DMS 273 (cell line): ENCODE data around the gene TMED4.
A peak's percentile ranks its signal among the peaks of the same experiment; 100 is the strongest.

Experiments used
- DNase-seq: peaks from one replicate; lab custom pipeline; 2025; ENCODE audit not compliant: unreplicated experiment; lab: John Stamatoyannopoulos, UW

The TMED4 gene

DNA sequence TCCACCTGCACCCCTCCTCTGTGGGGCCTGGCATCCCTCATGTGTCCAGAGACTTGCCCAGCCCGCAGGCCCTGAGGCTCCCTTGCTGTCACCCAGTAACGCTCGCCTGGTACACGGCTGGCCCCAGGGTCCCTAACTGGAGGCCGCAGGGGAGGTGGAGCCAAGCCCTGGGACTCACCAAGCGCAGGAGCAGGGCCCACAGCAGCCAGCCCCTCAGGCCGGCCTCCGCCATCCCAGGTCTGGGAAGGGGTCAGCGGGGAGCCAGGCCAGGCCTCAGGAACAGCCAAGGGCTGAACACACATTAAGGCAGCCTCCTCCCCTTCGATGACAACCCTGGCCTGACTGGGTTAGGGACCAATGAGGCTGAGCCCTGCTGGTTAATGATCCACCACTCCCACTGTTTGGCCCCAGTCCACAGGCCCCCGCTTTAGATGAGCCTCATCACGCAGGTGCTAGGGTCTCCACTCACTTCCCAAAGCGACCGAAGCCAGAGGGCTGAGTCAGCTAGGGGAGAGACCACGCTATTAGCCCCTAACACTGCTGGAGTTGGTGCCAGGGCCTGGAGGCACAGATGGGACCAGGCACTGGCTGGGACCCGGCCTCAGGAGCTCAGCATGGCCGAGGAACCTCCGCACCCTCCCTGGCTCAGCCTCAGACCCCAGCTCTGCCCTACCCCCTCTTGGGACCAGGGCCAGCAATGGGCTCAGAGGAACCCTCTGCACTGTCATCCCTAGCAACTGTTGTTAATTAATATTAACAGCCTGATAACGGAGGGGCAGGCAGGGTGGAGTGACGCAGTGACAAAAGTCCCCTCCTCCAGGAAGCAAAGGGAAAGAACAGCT is 40.8 kb downstream of the TMED4 start, which contains the start of gene NPC1L1:
NPC1L1 (minus strand) TSS at position 303 of the 842 bp plus-strand sequence; CDS start at position 232, 71 bp downstream.
- no peak for DNase-seq

DNA sequence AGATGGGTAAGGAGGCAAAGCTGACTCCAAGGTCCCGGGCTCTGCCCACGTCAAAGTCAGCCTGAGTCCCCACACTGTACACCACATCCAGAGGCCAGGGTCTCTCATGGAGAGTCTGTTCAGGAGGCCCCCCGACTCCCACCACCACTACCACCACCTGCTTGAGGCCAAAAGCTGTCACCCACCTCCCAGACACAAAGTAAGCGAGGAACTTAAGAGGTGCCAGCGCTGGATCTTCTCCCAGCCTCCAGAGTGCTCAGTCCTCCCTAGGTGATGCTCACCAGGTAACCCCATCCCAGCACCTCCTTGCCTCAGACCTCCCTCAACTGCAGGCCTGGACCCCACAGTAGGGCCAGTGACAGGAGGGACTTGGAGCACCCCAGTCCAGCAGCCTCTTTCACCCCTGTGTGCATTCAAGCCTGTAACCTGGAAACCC is 41.4 kb downstream of the TMED4 start:
- DNase-seq = no peak

DNA sequence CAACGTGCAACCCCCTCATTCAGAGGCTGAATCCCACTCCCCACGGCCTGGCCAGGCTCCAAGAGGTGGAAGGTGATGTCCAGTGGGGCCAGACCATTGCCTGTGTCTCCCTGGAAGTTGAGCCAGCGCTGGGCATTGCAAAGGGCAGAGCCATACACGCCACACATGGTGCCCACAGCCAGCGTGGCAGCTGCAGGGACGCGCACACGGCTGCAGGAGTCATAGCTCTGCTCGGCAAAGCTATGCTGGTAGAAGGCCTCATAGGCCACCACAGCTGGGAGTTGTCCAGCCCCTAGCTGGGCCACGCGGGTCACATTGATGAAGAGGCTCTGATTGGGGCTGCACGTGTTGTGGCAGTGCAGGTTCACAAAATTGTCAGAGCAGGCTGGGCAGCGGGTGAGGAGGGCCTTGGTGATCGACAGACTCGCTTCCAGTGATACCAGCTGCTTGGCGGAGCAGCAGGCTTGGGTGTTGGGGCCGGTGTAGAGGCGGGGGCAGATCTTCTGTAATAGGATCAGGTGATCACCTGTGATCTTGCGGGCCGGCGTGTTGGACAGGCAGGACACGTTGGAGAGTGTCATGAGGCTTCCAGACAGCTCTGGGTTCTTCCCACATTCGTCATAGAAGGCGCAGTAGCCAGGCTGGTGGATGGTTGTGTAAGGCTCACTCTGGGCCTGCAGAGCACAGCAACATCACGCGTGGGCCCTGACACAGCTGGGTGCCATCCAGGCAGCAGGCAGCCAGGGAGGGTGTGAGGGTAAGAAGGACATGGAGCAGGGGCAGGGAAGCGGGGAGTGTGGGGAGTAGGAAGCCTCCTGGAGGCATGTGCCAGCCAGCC is 42.1 kb downstream of the TMED4 start:
- DNase-seq = no peak

DNA sequence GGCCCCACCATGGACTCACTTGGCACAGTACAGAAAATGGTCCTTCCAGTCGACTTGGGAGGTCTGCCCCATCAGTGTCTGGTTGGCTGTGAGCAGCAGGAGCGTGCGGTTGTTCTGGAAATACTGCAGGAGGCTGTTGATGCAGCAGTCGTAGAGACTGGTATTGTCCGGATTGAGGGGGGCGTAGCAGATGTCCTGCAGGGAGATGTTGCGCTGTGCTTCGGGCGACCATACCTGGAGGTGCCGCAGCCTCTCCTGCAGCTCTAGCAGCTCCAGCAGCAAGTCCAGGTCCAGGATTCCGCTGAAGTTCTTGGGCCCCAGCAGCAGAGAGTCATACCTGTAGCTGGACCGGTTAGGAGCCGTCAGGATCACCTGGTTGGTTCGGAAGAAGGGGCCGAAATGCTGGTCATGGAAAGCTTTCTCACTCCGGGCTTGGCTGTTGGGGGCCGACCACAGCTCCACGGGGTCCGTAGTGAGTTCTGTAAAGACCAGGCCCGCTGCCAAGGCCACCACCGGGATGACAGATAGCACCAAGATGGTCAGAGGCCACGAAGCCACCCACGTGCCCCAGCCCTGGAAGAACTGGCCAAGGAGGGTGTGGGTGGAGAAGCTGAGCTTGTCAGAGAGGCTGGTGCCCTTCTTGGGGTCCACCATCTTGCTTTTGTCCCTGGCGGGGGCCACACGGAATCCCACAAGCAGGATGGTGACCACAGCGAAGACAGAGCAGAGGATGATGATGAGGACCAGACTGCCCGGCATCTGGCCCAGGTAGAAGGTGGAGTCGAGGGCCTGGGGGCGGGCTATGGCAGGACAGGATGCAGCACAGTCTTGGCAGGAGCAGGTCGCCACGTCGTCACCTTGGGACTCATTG is 43.0 kb downstream of the TMED4 start:
- no peak for DNase-seq

DNA sequence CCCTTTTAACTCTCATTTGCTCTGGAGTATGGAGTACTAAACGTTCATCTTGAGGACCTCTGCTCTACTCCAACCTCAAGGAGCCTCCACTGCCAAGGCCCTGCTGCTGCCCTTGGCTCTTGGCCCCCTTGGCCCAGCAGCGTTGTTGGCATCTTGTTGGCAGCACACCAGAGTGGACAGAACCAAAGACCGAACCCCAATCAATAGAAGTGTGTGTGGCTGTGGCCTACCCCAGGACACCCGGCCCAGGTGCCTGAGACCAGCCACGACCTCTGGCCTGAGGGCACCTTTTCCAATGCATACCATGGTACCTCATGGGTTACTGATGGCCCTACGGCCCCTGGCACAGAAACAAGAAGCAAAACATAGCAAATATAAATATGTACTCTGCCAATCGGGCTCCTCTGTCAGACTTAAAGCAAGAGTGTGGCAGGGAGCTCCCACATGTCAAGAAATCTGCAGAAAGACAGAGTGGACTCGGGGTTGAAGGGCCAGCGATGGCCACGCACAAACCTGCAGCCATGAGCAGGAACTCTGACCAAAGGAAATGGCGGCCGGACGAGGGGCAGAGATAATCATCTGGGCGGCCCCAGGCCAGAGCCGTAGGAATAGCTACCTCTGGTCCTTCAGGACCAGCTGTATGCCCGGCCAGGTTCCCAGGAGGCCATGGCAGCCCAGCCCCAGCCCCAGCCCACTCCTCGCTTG is 43.8 kb downstream of the TMED4 start:
- DNase-seq = no peak

DNA sequence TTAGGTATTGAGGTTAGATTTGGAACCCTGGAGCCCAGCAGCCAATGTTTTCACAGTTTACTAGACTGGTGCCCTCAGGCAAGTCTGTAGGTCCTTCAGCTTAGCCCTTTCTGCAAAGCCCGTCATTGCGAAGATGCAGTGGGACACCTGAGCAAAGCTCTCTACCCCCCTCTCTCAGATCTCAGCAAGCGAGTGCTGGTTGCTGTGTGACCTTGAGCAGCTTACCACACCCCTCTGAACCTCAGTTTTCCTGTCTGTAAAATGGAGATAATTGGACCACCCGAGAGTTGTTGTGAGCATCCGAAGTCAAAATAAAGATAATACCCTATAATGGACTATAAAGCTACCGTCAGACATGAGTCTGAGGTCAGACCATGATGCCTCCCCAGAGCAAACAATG is 44.6 kb downstream of the TMED4 start:
- DNase-seq = no peak

DNA sequence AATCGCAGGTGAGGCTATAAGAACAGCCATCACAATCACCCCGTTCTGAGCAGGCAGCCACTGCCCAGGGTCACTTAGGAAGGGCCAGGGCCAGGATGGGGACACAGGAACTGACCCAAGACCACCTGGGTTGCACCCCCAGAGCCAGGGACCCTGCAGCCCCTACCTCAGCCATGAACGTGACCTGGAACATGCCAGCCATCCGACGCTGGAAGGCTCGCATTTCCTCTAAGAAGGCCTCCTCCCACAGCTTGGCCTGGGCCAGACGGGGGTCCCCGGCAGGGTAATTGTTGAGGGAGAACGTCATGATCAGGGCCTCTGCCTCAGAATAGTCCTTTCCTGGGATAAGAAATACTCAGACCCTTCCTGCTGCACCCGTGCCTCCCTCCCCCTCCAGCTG is 45.9 kb downstream of the TMED4 start:
- DNase-seq = no peak

DNA sequence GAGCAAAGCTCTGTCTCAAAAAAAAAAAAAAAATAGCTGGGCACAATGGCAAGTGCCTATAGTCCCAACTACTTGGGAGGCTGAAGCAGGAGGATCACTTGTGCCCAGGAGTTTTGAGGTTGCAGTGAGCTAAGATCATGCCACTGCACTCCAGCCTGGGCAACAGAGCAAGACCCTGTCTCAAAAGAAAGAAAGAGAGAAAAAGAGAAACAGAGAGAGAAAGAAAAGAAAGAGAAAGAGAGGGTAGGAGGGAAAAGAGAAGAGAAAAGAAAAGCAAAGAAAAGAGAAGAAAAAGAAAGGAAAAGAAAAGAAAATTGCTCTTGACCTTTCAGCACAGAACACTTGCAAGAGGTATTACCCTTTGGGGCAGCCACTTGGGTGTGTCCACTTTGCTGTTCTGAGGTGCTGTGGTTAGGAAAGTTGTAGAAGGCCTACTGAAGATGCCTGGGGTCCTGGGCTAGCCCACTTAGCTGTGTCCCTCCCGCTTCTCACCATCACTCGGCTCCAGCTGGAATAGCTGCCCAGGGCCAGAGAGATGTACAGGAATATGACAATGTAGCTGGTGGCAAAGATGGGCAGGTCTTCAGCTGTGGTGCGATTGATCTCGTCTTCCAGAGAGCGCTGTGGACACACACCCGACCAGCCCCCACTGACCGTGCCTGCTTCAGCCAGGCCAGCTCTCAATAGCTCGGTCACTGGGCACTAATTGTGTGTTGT is 46.5 kb downstream of the TMED4 start:
- DNase-seq = no peak

DNA sequence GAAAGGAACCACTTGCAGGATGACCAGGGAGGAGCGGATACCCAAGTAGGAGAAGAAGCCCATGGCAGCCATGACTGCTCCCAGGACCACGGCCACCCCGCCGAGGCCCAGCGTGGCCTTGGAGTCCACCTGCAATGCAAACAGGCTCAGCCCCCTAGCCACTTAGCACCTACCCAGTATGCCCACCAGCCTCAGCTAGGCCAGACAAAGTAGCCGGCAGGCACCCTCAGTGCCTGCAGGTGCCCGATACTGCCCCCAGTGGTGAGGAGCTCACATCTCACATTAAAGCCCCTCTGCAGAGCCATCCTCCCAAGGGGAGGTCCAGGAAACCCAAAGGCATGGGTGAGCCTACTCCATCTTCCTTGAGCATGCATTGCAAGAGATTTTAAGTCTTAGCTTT is 47.5 kb downstream of the TMED4 start:
- DNase-seq = peak; percentile 92

DNA sequence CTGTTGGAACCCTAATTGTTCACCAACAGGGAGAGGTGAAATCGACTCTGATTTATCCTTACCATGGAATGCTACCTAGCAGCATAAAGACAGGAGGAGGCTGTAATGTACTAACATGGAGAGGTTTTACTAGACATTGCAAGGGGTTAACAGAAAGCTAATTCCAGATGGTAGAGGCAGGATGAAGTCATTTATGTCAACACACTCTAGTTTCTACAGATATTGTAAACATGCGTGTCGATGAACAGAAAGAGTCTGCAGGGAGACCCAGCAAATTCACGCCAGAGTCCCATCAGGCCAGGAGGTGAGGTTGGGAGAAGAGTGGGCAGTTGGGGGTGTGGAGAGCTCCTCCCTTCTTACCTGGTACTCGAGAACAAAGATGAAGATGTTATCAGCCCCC is 47.9 kb downstream of the TMED4 start:
- DNase-seq = peak; percentile 71

DNA sequence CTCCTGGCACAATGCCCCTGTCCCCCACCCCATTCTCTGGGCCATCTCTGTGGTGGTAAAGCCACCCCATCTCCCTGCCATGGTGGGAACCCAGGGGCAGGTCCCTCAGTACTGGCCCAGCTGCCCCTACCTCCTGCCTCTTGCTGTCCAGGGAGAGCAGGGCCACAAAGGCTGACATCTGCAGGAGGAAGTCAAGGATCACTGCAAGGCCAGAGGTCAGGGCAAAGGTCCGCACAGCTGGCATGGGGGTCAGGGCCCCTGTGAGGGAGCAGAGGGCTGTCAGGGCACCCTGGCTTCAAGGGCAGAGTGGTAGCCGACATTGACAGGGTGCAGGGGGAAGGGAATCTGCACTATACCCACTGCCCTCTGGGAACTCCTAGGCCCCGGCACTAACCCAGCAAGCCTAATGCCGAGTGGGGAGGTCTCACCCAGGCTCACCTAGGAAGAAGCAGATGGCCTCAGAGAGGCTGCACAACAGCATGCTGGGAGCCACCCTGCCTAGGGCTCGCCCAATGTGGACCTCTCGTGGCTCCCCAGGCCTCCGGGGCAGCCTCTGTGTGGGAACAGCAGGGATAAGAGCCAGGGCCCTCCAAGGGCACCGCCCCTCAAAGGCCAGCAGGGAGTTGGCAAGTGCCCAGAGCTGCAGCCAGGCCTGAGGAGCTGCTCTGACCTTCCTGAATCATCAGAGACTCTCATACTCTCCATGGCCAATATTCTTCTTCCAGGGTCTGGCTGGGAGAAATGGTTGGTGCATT is 48.6 kb downstream of the TMED4 start:
- peak; percentile 71 for DNase-seq

DNA sequence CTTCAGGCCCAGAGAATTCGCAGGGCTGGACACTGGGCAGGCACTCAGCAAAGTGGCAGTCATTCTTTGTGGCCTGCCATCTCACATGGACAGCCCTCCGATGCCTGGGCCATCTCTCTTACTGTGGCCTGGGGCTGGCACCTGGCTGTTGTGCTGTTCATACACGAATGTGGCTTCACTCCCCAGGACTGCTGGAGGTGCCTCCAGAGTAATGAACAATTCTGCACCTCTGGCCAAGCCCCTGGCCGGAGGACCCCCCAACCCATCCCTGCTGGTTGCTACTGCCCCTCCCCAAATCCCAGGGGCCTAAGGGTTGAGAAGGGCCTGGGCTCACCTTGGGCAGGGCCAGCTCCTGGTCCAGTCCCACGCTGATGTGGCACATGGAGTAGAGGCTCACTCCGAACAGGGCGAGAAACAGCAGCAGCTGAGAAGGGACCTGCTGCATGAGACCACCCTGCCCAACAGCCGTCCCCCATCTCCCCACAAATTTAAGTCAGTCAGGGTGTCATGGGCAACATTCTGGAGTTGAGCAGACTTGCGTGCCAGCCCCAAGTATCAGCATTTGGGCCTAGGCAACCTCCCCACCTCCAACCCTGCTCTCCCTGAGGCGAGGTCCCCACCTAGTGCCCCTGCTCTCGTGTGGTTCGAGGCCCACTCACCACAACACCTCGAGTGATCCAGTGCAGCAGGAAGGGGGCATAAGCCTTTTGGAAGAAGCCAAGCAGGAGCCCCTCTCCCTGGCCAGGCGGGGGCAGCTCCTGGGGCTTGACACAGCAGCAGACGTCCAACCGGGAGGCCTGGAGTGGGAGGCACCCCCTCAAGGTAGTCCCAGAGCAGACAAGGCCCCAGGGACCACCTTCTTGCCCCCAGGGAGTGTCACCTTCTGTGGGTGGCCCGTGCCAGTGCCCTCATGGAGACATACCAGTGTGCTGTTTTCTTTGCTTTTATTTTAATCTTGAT is 50.3 kb downstream of the TMED4 start:
- DNase-seq = no peak

DNA sequence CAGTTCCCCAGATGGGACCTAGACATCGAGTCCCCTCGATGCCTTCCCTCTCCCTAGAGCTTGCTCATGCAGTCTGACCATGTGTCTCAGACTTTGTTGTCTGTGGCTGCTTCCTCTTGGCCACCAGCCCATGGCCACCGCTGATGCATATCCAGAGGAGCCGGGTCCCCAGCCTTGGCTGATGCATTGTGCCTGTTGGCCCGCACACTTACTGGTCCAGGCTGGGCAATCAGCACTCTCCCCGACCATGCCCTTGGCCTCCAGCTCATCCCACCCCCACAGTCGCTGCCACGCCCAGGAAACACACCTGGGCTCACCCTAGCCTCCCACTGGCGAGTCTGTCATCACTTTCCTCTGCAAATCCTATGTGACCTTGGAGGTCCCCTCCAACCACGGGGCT is 51.0 kb downstream of the TMED4 start:
- DNase-seq = no peak
